ENCODE measurements around the gene NCS1.

GRCh38 chr9:130180516-130180915, 8.3 kb downstream of the NCS1 start:
- no peak for TF ChIP-seq GATA3 (IDR thresholded peaks at IDR 0.05; ENCODE audit: low read depth, low read length)
- no peak for TF ChIP-seq GATA2 (IDR thresholded peaks at IDR 0.05; ENCODE audit: low read depth, low read length)

Measured in SH-SY5Y (cell line).